NCI-H128 (cell line): ENCODE data around the gene C5orf46.
"Not testable (repeated sequence)": the region's sequence is repeated elsewhere in the genome, so short reads cannot be mapped to it uniquely, and the experiment has no call there.

ENCODE experiments used
- DNase-seq: peaks from one replicate; lab custom pipeline; 2025; ENCODE audit not compliant: unreplicated experiment; lab: John Stamatoyannopoulos, UW

The C5orf46 gene

GRCh38 chr5:147895864-147896263 is 10.5 kb downstream of the C5orf46 start:
- no peak for DNase-seq

- no peak for DNase-seq
Observed at GRCh38 chr5:147893820-147894219, 12.5 kb downstream of the C5orf46 start.

GRCh38 chr5:147892696-147893296 is 13.5 kb downstream of the C5orf46 start:
- no peak for DNase-seq

- no peak for DNase-seq
Observed at GRCh38 chr5:147887930-147888329, 18.4 kb downstream of the C5orf46 start.

GRCh38 chr5:147887026-147887627 is 19.2 kb downstream of the C5orf46 start:
- no peak for DNase-seq

GRCh38 chr5:147882586-147883313 is 23.6 kb downstream of the C5orf46 start:
- DNase-seq: no peak

GRCh38 chr5:147880487-147880886 is 25.9 kb downstream of the C5orf46 start:
- DNase-seq: no peak

GRCh38 chr5:147879784-147880183 is 26.6 kb downstream of the C5orf46 start:
- DNase-seq: no peak

GRCh38 chr5:147878066-147878759 is 28.1 kb downstream of the C5orf46 start, which contains the start of gene SCGB3A2:
Gene SCGB3A2, plus strand, starts transcription at chr5:147878711. Its CDS starts 93 bp downstream, at chr5:147878804.
- DNase-seq: no peak

- no peak for DNase-seq
Observed at GRCh38 chr5:147876626-147877025, 29.7 kb downstream of the C5orf46 start.

GRCh38 chr5:147876141-147876540 is 30.2 kb downstream of the C5orf46 start:
- DNase-seq: no peak

- DNase-seq: no peak
Observed at GRCh38 chr5:147874910-147875367, 31.4 kb downstream of the C5orf46 start.

GRCh38 chr5:147874118-147874875 is 32.0 kb downstream of the C5orf46 start:
- DNase-seq: not testable (repeated sequence)

- DNase-seq: not testable (repeated sequence)
Observed at GRCh38 chr5:147872744-147873435, 33.4 kb downstream of the C5orf46 start.

GRCh38 chr5:147871980-147872549 is 34.3 kb downstream of the C5orf46 start:
- not testable (repeated sequence) for DNase-seq

- DNase-seq: not testable (repeated sequence)
Observed at GRCh38 chr5:147869892-147870291, 36.4 kb downstream of the C5orf46 start.

GRCh38 chr5:147869112-147869511 is 37.2 kb downstream of the C5orf46 start:
- no peak for DNase-seq

GRCh38 chr5:147863454-147864158 is 42.7 kb downstream of the C5orf46 start:
- DNase-seq: no peak

- no peak for DNase-seq
Observed at GRCh38 chr5:147860641-147861025, 45.7 kb downstream of the C5orf46 start.
